CD4-positive, alpha-beta memory T cell (primary cell): ENCODE measurements around the gene RSPRY1. TPM values are rescaled to one million over a fixed set of nuclear protein-coding genes. Genes with fewer than 3 reads are reported as not detected.

Experiments used
- CTCF ChIA-PET: fragments of 350-600 bp; sonication (Branson Sonifier 250); formaldehyde crosslinking; loops from one replicate; lab custom pipeline; 2021; ENCODE audit warnings: inconsistent platforms; ENCODE audit not compliant: partially characterized antibody; lab: Charles Lee
- POLR2A ChIA-PET: fragments of 350-600 bp; sonication (Branson Sonifier 250); formaldehyde crosslinking; loops from one replicate; lab custom pipeline; 2021; ENCODE audit not compliant: partially characterized antibody; lab: Charles Lee
- DNase-seq, 5 donors: peaks; one replicate each; pipeline versions ENCODE4 v3.0.0 to v3.0.0-alpha.2; 2020 to 2022; ENCODE audit warnings: mixed read lengths in 1 of 5
- H3K27ac ChIP-seq: one replicate; pipeline ENCODE4 v1.7.0; 2013; ENCODE audit warnings: low read depth, low read length
- H3K27me3 ChIP-seq: 2 replicates; pipeline ENCODE4 v1.7.0; 2013; ENCODE audit warnings: mild to moderate bottlenecking, low read length, moderate library complexity; ENCODE audit not compliant: insufficient read depth
- H3K36me3 ChIP-seq: 2 replicates; pipeline ENCODE4 v1.7.0; 2013; ENCODE audit warnings: mild to moderate bottlenecking, low read length, moderate library complexity; ENCODE audit not compliant: insufficient read depth
- H3K4me1 ChIP-seq: 2 replicates; pipeline ENCODE4 v1.7.0; 2013; ENCODE audit warnings: mild to moderate bottlenecking, low read length, moderate library complexity; ENCODE audit not compliant: insufficient read depth
- H3K4me3 ChIP-seq, 2 donors: one replicate each; pipeline ENCODE4 v1.7.0; 2013; ENCODE audit warnings: low read length in 2 of 2, mild to moderate bottlenecking in 1 of 2
- H3K9me3 ChIP-seq, 2 donors: one replicate each; pipeline ENCODE4 v1.7.0; 2013; ENCODE audit warnings: low read length in 2 of 2, control low read depth in 1 of 2; ENCODE audit not compliant: control insufficient read depth in 1 of 2
- H3K27ac Mint-ChIP-seq, 7 donors: one replicate each; pipeline ENCODE4 v1.8.0; 2020 to 2021; ENCODE audit warnings: mixed read lengths in 7 of 7, mild to moderate bottlenecking in 6 of 7, inconsistent platforms in 3 of 7, moderate library complexity in 3 of 7
- H3K27me3 Mint-ChIP-seq, 2 donors: one replicate each; pipeline ENCODE4 v1.8.0; 2020 to 2021; ENCODE audit warnings: mixed read lengths in 2 of 2
- H3K36me3 Mint-ChIP-seq, 2 donors: one replicate each; pipeline ENCODE4 v1.8.0; 2020 to 2021; ENCODE audit warnings: mixed read lengths in 2 of 2, inconsistent platforms in 1 of 2, mild to moderate bottlenecking in 1 of 2
- H3K4me1 Mint-ChIP-seq, 4 donors: one replicate each; pipeline ENCODE4 v1.8.0; 2020 to 2021; ENCODE audit warnings: mixed read lengths in 4 of 4, mild to moderate bottlenecking in 1 of 4
- H3K4me3 Mint-ChIP-seq, 8 donors: one replicate each; pipeline ENCODE4 v1.8.0; 2020 to 2021; ENCODE audit warnings: mixed read lengths in 8 of 8, mild to moderate bottlenecking in 7 of 8, moderate library complexity in 6 of 8, inconsistent platforms in 3 of 8
- H3K9me3 Mint-ChIP-seq, 8 donors: one replicate each; pipeline ENCODE4 v1.8.0; 2020 to 2021; ENCODE audit warnings: mixed read lengths in 8 of 8, mild to moderate bottlenecking in 5 of 8, inconsistent platforms in 3 of 8, moderate library complexity in 1 of 8
- intact Hi-C: fragments of 100-400 bp; cut with micrococcal nuclease; formaldehyde crosslinking; loops from one replicate; pipeline ENCODE4 v1.15.1; 2023
- polyA plus RNA-seq, 2 donors: library from polyadenylated mRNA; unstranded; fragments of 300-500 nt; fragmentation: Illumina TruSeq; gene quantifications; one replicate each; pipeline ENCODE4 v1.2.3, GENCODE V29; 2021
- total RNA-seq, 2 experiments: library from RNA; stranded (reverse); gene quantifications; one replicate each; pipeline ENCODE4 v1.2.3, GENCODE V29; 2021

RSPRY1 gene
- total and polyA plus RNA-seq, 4 experiments from 2014 or later, result 28.5 to 38.0 (median 33.4) TPM

- Histone ChIP-seq H3K4me1 (peaks cover 12% of the 10 kb centered on the region), H3K27ac (no peak overlapping the region), H3K9me3 (no peaks in the 10 kb centered on the region), H3K36me3 (no peaks in the 10 kb centered on the region), H3K27me3 (no peaks in the 10 kb centered on the region), H3K4me3 (no peak overlapping the region)
- H3K4me1 Mint-ChIP-seq, result peaks cover 5 to 20% (median 10%) of the 10 kb centered on the region in 4 donors
- intact Hi-C loops, result no loop called here
- POLR2A ChIA-PET, result interaction anchor here (1.1 kb wide), 1 partner anchor 15 kb away, joined by 4 read pairs; the partner anchor contains the start of gene ARL2BP
- H3K27ac Mint-ChIP-seq, result peak overlapping the region; percentile 38 to 84 (median 73)
- H3K27me3 Mint-ChIP-seq, result no peaks in the 10 kb centered on the region
- H3K9me3 Mint-ChIP-seq, result no peaks in the 10 kb centered on the region
- CTCF ChIA-PET, result no interaction called here
- peak overlapping the region in 2 of 8 donors; percentile 11 to 48 for H3K4me3 Mint-ChIP-seq
- DNase-seq, result peak in 1 of 5 donors; percentile 34
- H3K36me3 Mint-ChIP-seq, result no peaks in the 10 kb centered on the region
These were observed 74.3 kb downstream of the RSPRY1 start for GRCh38 chr16:57260294-57260929.

GRCh38 chr16:57261806-57262205 lies 75.7 kb downstream of the RSPRY1 start:
- no peaks in the 10 kb centered on the region for H3K36me3 Mint-ChIP-seq
- POLR2A ChIA-PET, result interaction anchor here (1.2 kb wide), 1 partner anchor 16 kb away, joined by 3 read pairs; no protein-coding TSS in a partner anchor
- peaks cover 12 to 34% (median 20%) of the 10 kb centered on the region in 4 donors for H3K4me1 Mint-ChIP-seq
- no peak overlapping the region for H3K4me3 ChIP-seq
- H3K27me3 ChIP-seq, result no peaks in the 10 kb centered on the region
- no peaks in the 10 kb centered on the region for H3K9me3 Mint-ChIP-seq
- no peaks in the 10 kb centered on the region for H3K36me3 ChIP-seq
- H3K4me3 Mint-ChIP-seq, result no peak overlapping the region
- no peaks in the 10 kb centered on the region for H3K27me3 Mint-ChIP-seq
- DNase-seq, result no peak
- peak overlapping the region in 1 of 7 donors; percentile 7 for H3K27ac Mint-ChIP-seq
- intact Hi-C loops, result no loop called here
- no peaks in the 10 kb centered on the region for H3K9me3 ChIP-seq
- no peak overlapping the region for H3K27ac ChIP-seq
- CTCF ChIA-PET, result interaction anchor here (1.0 kb wide), 1 partner anchor 155 kb away, joined by 3 read pairs; no protein-coding TSS in a partner anchor
- H3K4me1 ChIP-seq, result peaks cover 26% of the 10 kb centered on the region

GRCh38 chr16:57262841-57263540 lies 76.9 kb downstream of the RSPRY1 start:
- H3K4me3 Mint-ChIP-seq, result no peak overlapping the region
- POLR2A ChIA-PET, result interaction anchor here (0.8 to 1.2 kb wide), 2 partner anchors 15 to 18 kb away, joined by 3 read pairs; partner anchors contain the start of gene ARL2BP
- Histone ChIP-seq H3K4me3 (no peak overlapping the region), H3K36me3 (no peaks in the 10 kb centered on the region), H3K27me3 (no peaks in the 10 kb centered on the region), H3K27ac (no peak overlapping the region), H3K9me3 (no peaks in the 10 kb centered on the region), H3K4me1 (peaks cover 37% of the 10 kb centered on the region)
- no peaks in the 10 kb centered on the region for H3K9me3 Mint-ChIP-seq
- intact Hi-C loops, result no loop called here
- H3K36me3 Mint-ChIP-seq, result no peaks in the 10 kb centered on the region
- DNase-seq, result no peak
- peak overlapping the region in 4 of 7 donors; percentile 25 to 53 (median 44) for H3K27ac Mint-ChIP-seq
- peaks cover 19 to 46% (median 29%) of the 10 kb centered on the region in 4 donors for H3K4me1 Mint-ChIP-seq
- CTCF ChIA-PET, result no interaction called here
- H3K27me3 Mint-ChIP-seq, result no peaks in the 10 kb centered on the region

GRCh38 chr16:57263541-57264351 lies 77.6 kb downstream of the RSPRY1 start:
- H3K4me3 Mint-ChIP-seq, result no peak overlapping the region
- Histone ChIP-seq H3K36me3 (no peaks in the 10 kb centered on the region), H3K27ac (no peak overlapping the region), H3K9me3 (no peaks in the 10 kb centered on the region), H3K4me3 (no peak overlapping the region), H3K27me3 (no peaks in the 10 kb centered on the region), H3K4me1 (peaks cover 45% of the 10 kb centered on the region)
- POLR2A ChIA-PET, result interaction anchor here (0.8 kb wide), 1 partner anchor 19 kb away, joined by 3 read pairs; the partner anchor contains the start of gene ARL2BP
- H3K4me1 Mint-ChIP-seq, result peaks cover 22 to 50% (median 31%) of the 10 kb centered on the region in 4 donors
- H3K9me3 Mint-ChIP-seq, result no peaks in the 10 kb centered on the region
- peak overlapping the region in 2 of 7 donors; percentile 22 to 47 for H3K27ac Mint-ChIP-seq
- DNase-seq, result no peak
- no peaks in the 10 kb centered on the region for H3K36me3 Mint-ChIP-seq
- CTCF ChIA-PET, result no interaction called here
- no peaks in the 10 kb centered on the region for H3K27me3 Mint-ChIP-seq
- intact Hi-C loops, result no loop called here

- intact Hi-C loops, result no loop called here
- peak overlapping the region in 3 of 7 donors; percentile 22 to 47 (median 41) for H3K27ac Mint-ChIP-seq
These were observed 78.3 kb downstream of the RSPRY1 start for GRCh38 chr16:57264381-57264780.

GRCh38 chr16:57264950-57265371 lies 78.8 kb downstream of the RSPRY1 start:
- peaks cover 50% of the 10 kb centered on the region for H3K4me1 ChIP-seq
- no peaks in the 10 kb centered on the region for H3K27me3 Mint-ChIP-seq
- H3K4me1 Mint-ChIP-seq, result peaks cover 23 to 50% (median 31%) of the 10 kb centered on the region in 4 donors
- H3K9me3 Mint-ChIP-seq, result no peaks in the 10 kb centered on the region
- H3K4me3 ChIP-seq, result no peak overlapping the region
- ChIA-PET POLR2A (no interaction called here), CTCF (no interaction called here)
- no peaks in the 10 kb centered on the region for H3K27me3 ChIP-seq
- H3K36me3 ChIP-seq, result no peaks in the 10 kb centered on the region
- intact Hi-C loops, result no loop called here
- no peaks in the 10 kb centered on the region for H3K9me3 ChIP-seq
- no peak for DNase-seq
- H3K27ac ChIP-seq, result no peak overlapping the region
- no peak overlapping the region for H3K4me3 Mint-ChIP-seq
- H3K36me3 Mint-ChIP-seq, result no peaks in the 10 kb centered on the region
- peak overlapping the region in 6 of 7 donors; percentile 5 to 83 (median 65) for H3K27ac Mint-ChIP-seq

More at GRCh38 chr16:57264381-57264780, 78.3 kb downstream of the RSPRY1 start:
- Histone ChIP-seq H3K27ac (no peak overlapping the region), H3K27me3 (no peaks in the 10 kb centered on the region), H3K9me3 (no peaks in the 10 kb centered on the region), H3K36me3 (no peaks in the 10 kb centered on the region), H3K4me1 (peaks cover 51% of the 10 kb centered on the region), H3K4me3 (no peak overlapping the region)
- no peak for DNase-seq
- Mint-ChIP-seq H3K27me3 (no peaks in the 10 kb centered on the region), H3K9me3 (no peaks in the 10 kb centered on the region), H3K4me1 (peaks cover 23 to 55% (median 32%) of the 10 kb centered on the region in 4 donors), H3K4me3 (no peak overlapping the region), H3K36me3 (no peaks in the 10 kb centered on the region)
- ChIA-PET POLR2A (no interaction called here), CTCF (no interaction called here)
